Measurements from ENCODE around the gene ANAPC13.

ANAPC13 gene

DNA sequence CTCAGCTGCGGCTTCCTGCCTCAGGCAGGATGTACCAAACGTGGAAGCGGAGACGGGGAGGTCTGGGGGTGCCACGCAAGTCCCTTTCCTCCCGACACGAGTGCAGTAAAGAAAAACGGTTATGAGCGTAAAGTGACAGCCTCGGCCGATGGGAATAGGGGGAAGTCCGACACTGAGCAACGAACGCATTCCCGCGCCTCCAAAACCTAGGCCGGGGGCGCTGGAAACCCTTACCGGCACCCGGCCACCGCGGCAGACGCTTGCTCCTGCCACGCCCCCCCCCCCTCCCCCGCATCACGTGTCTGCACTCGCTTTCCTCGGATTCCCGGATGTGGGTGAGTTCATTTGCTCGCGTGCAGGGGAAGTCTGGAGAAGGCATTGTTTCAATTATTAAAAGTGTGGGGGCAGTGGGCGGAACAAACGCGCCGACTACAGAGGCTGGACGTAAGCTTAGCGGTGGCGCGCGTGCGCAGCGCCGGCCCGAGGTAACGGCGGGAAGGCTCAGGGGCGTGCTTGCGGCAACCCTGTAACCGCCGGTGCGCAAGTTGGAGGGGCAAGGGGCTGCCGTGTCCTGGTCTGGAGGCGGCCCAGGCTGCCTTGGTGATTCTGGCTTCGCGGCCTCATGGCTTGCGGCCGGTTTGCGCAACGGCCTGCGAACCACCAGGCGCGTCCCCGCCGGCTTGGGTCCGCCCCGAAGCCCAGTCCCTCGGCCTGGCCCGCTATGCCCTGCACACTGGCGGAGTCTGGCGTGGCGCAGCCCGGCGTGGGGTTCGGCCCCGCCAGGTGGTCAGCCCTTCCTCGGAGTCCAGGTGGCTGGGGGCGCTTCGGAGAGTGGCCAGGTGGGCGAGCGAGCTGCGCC lies at the start of gene ANAPC13, which contains the start of gene CEP63:
ANAPC13 (minus strand) TSS at position 268 of the 859 bp plus-strand sequence. CDS start 3,081 bp downstream, outside the sequence.
CEP63 (plus strand) TSS at position 340 of the 859 bp plus-strand sequence. CDS start 9,264 bp downstream, outside the sequence.
- DNase-seq (ENCODE audit: low read depth, low spot score): peak; percentile 93

DNA sequence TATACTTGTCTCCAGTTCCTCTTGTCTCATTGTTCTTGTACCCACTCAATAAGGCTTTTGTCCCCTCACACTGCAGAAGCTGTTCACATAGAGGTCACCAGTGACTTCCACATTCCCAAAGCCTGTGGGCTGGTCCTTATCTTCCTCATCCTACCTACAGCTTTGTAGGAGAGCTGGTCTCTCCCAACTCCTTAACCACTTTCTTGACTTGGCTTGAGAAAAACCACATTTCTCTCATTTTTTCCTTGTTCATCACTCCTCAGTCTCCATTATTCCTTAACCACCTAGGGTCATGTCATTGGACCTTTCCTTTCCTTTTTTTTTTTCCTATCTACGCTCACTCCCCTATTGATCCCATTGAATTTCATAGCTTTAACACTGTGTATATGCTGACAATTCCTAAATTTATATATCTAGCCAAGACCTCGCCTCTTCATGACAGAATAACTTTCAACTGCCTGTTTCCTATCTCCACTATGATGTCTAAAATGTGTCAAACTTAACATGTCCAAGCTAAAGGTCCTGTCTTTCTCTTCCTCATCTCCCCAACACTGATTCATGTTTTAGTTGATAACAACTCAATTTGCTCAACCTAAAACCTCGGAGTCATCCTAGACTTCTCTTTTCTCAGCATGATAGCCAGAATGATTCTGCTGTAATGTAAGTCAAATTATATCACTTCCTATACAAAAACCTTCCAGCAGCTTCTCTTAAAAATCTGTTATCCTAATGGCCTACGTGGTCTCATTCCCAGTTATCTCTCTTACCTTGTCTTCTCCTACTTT lies 49.6 kb upstream of the ANAPC13 start:
- no peak for DNase-seq (ENCODE audit: low read depth, low spot score)

DNA sequence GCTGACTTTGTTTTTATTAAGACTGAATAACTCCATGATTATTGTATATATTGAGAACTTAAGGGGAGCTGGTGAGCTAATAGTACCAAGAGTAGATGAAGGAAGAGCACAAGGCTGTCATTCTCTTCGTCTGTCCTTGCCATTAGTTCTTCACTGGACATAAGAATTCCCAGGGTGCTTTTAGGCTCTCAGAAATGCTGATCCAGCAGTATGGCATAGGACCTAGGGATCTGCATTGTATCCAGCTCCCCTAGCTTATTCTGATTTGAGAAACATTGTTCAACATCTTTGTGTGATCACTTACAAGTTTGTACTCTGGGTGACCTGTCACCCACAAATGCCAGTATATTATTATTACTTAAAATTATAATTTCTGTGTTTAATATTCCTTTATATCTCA lies 47.7 kb upstream of the ANAPC13 start:
- DNase-seq (ENCODE audit: low read depth, low spot score): no peak

DNA sequence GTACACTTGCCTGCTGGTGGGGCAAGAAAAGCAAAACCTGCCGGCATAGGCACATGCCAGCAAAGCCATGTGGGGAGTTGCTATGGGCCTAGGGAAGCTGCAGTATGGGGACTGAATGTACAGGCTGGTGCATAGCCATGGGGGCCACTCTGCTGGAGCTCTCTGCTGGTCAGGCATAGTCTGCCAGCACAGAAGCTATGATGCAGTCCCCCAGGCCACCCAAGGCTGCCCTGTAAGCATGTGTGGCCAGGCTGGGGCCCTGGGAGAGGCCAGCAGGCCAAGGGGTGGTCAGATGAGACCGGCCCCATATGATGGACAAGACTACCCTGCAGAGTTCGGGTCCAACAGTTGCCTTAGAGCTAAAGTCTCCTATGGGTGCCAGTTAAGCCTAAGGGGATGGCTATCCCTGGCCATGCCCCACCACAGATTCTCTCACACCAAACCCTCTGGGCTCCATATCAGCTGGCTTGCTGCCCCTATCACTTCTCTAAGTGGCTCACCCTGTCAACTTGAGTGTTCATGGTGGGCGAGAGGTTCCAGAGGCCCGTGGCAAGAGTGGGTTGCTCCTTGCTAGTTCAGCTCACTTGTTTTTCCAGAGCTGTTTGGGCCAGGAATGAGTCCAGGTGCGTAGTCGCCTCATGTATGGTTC lies 41.9 kb upstream of the ANAPC13 start:
- DNase-seq (ENCODE audit: low read depth, low spot score): no peak

GRCh38 chr3:134527037-134527436 lies 41.3 kb upstream of the ANAPC13 start:
- peak; percentile 23 for DNase-seq (ENCODE audit: low read depth, low spot score)

DNA sequence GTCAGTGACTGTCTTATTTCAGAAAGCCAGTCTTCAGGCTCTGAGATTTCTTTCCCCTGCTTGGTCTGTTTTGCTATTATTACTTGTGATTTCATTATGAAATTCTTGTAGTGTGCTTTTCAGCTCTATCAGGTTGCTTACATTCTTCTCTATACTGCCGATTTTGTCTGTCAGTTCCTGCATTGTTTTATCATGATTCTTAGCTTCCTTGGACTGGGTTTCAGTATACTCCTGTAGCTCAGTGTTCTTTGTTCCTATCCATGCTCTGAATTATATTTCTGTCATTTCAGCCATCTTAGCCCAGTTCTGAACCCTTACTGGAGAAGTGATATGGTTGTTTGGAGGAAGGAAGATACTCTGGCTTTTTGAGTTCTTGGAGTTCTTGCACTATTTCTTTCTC lies 40.5 kb upstream of the ANAPC13 start:
- DNase-seq (ENCODE audit: low read depth, low spot score): no peak

- no peak for DNase-seq (ENCODE audit: low read depth, low spot score)
Observed at GRCh38 chr3:134525293-134525692, 39.5 kb upstream of the ANAPC13 start.

- DNase-seq (ENCODE audit: low read depth, low spot score): no peak
Observed at GRCh38 chr3:134522541-134522940, 36.8 kb upstream of the ANAPC13 start.

- DNase-seq (ENCODE audit: low read depth, low spot score): no peak
Observed at GRCh38 chr3:134517791-134518190, 32.0 kb upstream of the ANAPC13 start.

GRCh38 chr3:134516905-134517304 lies 31.1 kb upstream of the ANAPC13 start:
- no peak for DNase-seq (ENCODE audit: low read depth, low spot score)

DNA sequence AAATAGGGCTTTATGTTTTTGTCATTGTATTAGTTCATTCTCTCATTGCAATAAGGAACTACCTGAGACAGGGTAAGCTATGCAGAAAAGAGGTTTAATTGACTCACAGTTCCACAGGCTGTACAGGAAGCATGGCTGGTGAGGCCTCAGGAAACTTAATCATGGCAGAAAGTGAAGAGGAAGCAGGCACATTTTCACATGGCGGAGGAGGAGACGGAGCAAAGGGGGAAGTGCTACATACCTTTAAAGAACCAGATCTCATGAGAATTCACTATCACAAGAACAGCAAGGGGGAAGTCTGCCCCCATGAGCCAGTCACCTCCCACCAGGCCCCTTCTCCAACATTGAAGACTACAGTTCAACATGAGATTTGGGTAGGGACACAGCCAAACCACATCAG lies 25.7 kb upstream of the ANAPC13 start:
- no peak for DNase-seq (ENCODE audit: low read depth, low spot score)

DNA sequence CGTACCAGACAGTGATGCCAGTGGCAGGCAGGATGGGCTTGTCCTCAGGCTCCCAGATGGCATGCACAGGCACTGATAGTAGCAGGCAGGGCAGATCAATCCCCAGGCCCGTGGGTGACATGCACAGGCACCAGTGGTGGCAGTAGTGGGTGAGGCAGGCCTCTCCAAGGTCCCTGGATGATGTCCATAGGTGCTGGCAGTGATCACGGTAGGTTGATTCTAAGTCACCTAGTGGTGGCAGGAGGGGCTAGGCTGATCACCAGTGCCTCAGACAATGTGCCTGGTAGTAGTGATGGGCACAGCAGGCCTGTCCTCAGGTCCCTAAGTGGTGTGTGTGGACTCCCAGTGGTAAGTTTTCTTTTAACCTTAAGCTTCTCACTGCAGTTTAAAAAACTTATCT lies 19.7 kb upstream of the ANAPC13 start:
- DNase-seq (ENCODE audit: low read depth, low spot score): no peak

DNA sequence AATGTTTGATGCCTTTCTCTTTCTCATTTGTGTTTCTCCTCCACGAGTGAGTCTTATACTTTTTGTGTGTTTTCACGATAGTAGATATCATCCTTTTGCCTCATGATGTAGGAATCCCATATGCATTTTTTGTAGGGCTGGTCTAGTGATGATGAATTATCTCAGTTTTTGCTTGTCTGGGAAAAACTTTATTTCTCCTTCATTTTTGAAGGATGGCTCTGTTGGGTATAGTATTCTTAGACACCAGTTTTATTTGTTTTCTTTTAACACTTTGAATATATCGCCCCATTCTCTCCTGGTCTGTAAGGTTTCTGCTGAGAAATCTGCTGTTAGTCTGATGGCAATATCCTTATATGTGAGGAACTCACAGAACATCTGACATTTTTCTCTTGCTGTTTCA lies 18.3 kb upstream of the ANAPC13 start:
- DNase-seq (ENCODE audit: low read depth, low spot score): no peak

GRCh38 chr3:134503266-134503665 lies 17.5 kb upstream of the ANAPC13 start:
- DNase-seq (ENCODE audit: low read depth, low spot score): no peak

- DNase-seq (ENCODE audit: low read depth, low spot score): no peak
Observed at GRCh38 chr3:134496471-134497071, 10.8 kb upstream of the ANAPC13 start.

DNA sequence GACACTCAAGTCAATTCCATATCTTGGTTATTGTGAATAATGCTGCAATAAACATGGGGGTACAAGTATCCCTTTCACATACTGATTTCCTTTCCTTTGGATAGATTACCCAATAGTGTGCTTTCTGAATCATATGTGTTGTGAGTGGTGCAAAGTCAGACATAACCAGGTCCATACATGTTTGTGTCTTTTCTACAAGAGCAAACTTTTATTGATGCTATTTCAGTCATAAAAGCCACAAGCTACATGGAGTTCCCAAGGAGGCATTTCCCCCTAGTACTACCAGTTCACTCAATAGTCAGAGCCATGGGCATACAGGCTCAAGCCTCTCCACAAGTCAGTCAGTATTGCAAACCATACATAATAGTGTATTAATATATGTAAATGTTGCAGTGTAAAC lies 10.2 kb upstream of the ANAPC13 start:
- DNase-seq (ENCODE audit: low read depth, low spot score): no peak

DNA sequence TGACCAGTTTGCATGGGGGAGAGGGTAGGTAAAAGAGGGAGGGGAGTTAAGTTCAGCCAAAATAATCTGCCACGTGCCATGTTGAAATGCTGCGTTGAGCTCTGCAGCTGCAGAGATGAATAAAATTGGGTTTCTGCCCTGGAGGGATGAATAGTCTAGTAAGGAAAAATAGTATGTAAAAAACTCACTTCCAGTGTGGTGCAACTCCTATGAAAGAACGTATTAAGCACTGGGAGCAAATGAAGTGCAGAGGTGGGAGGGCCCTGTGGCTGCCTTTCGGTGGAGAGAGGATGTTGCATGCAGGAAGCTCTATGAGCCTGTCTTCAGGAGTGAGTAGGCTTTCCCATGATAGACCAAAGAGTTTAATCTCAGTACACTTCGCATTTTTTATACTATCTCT lies 8.7 kb upstream of the ANAPC13 start:
- no peak for DNase-seq (ENCODE audit: low read depth, low spot score)

- no peak for DNase-seq (ENCODE audit: low read depth, low spot score)
Observed at GRCh38 chr3:134487406-134487805, 1.6 kb upstream of the ANAPC13 start.

DNA sequence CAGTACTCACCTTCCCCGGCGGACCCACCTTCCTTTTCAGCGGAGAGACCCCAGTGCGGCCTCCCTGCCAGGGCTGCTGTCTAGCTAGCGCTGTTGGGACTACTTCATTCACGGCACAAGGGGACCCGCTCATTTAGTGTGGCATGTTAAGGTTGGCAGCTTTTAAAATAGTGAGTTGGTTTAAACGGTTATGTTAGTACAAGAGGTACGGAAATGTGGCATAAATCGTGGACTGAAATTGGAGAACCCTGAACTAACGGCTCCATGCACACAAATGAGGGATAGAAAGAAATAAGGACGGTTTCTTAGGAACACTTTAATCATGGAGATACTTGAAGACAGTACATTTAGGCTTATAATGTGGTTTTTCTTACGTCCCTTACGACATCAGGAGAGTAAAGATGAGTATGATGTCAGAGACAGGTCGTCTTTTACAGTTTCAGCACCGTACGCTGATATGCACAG lies 824 bp upstream of the ANAPC13 start:
- no peak for DNase-seq (ENCODE audit: low read depth, low spot score)

- no peak for DNase-seq (ENCODE audit: low read depth, low spot score)
Observed at GRCh38 chr3:134485075-134485717, 589 bp downstream of the ANAPC13 start.

Data from iPS DF 19.7 (cell line).